ENCODE measurements around the gene GAS7. TPM values are rescaled to one million over a fixed set of nuclear protein-coding genes. Genes with fewer than 3 reads are reported as not detected.

Gene GAS7
- total RNA-seq, 2 donors from 2014 or later = 10.3 to 144 TPM

GRCh38 chr17:10205549-10206185, 7.3 kb upstream of the GAS7 start:
- H3K36me3 ChIP-seq = no peaks in the 10 kb centered on the region
- no peaks in the 10 kb centered on the region for H3K9me3 ChIP-seq
- intact Hi-C loops (cut with DNase I) = no loop called here
- H3K27ac ChIP-seq = no peak overlapping the region
- TF ChIP-seq POLR2AphosphoS5 (IDR thresholded peaks at IDR 0.05) (no peak), POLR2A (IDR thresholded peaks at IDR 0.05) (no peak), CTCF (IDR thresholded peaks at IDR 0.05) (no peak)
- H3K4me3 ChIP-seq = no peak overlapping the region
- no peaks in the 10 kb centered on the region for H3K27me3 ChIP-seq (replicated peaks; ENCODE audit: insufficient read depth)
- 84% methylated on average over 2 of the region's 2 CpGs for WGBS
- DNase-seq (ENCODE audit: low spot score) = no peak
- peaks cover 9% of the 10 kb centered on the region for H3K4me1 ChIP-seq (replicated peaks)

GRCh38 chr17:10201680-10202079, 3.3 kb upstream of the GAS7 start:
- Histone ChIP-seq H3K36me3 (no peaks in the 10 kb centered on the region), H3K9me3 (no peaks in the 10 kb centered on the region), H3K4me1 (replicated peaks) (no peaks in the 10 kb centered on the region), H3K27ac (no peak overlapping the region), H3K27me3 (replicated peaks; ENCODE audit: insufficient read depth) (no peaks in the 10 kb centered on the region), H3K4me3 (no peak overlapping the region)
- no peak for DNase-seq (ENCODE audit: low spot score)
- WGBS = 85% methylated on average over 4 of the region's 4 CpGs
- TF ChIP-seq CTCF (IDR thresholded peaks at IDR 0.05) (no peak), POLR2AphosphoS5 (IDR thresholded peaks at IDR 0.05) (no peak), POLR2A (IDR thresholded peaks at IDR 0.05) (no peak)
- intact Hi-C loops (cut with DNase I) = no loop called here

- Histone ChIP-seq H3K27me3 (replicated peaks; ENCODE audit: insufficient read depth) (no peaks in the 10 kb centered on the region), H3K4me3 (no peak overlapping the region), H3K9me3 (no peaks in the 10 kb centered on the region), H3K36me3 (no peaks in the 10 kb centered on the region), H3K4me1 (replicated peaks) (no peaks in the 10 kb centered on the region), H3K27ac (no peak overlapping the region)
- WGBS = 74% methylated on average over 4 of the region's 4 CpGs
- no peak for TF ChIP-seq POLR2A (IDR thresholded peaks at IDR 0.05)
- intact Hi-C loops (cut with DNase I) = no loop called here
- no peak for DNase-seq (ENCODE audit: low spot score)
These were observed 2.2 kb upstream of the GAS7 start for GRCh38 chr17:10200645-10201044.

GRCh38 chr17:10200016-10200415, 1.6 kb upstream of the GAS7 start:
- 63% methylated on average over 3 of the region's 3 CpGs for WGBS
- H3K4me1 ChIP-seq (replicated peaks) = no peaks in the 10 kb centered on the region
- H3K36me3 ChIP-seq = no peaks in the 10 kb centered on the region
- peak; percentile 34 for TF ChIP-seq POLR2AphosphoS5 (IDR thresholded peaks at IDR 0.05)
- no peak for TF ChIP-seq CTCF (IDR thresholded peaks at IDR 0.05)
- H3K27ac ChIP-seq = no peak overlapping the region
- H3K9me3 ChIP-seq = no peaks in the 10 kb centered on the region
- peak; percentile 57 for DNase-seq (ENCODE audit: low spot score)
- no peaks in the 10 kb centered on the region for H3K27me3 ChIP-seq (replicated peaks; ENCODE audit: insufficient read depth)
- H3K4me3 ChIP-seq = no peak overlapping the region
- intact Hi-C loops (cut with DNase I) = no loop called here

GRCh38 chr17:10197721-10198508, 491 bp downstream of the GAS7 start:
- intact Hi-C loops (cut with DNase I) = no loop called here
- H3K9me3 ChIP-seq = no peaks in the 10 kb centered on the region
- 3% methylated on average over 46 of the region's 90 CpGs for WGBS
- no peak for DNase-seq (ENCODE audit: low spot score)
- no peaks in the 10 kb centered on the region for H3K4me1 ChIP-seq (replicated peaks)
- H3K4me3 ChIP-seq = peak overlapping the region; percentile 49 to 67
- TF ChIP-seq POLR2AphosphoS5 (IDR thresholded peaks at IDR 0.05) (no peak), CTCF (IDR thresholded peaks at IDR 0.05) (no peak), POLR2A (IDR thresholded peaks at IDR 0.05) (no peak)
- H3K27me3 ChIP-seq (replicated peaks; ENCODE audit: insufficient read depth) = no peaks in the 10 kb centered on the region
- H3K27ac ChIP-seq = peak overlapping the region; percentile 43 to 47
- no peaks in the 10 kb centered on the region for H3K36me3 ChIP-seq

Measured in prostate gland (tissue), 2 donors.